Gastroesophageal sphincter (tissue), 3 donors: ENCODE data around the gene MYLK.

Source experiments
- EP300 ChIP-seq: sonication (generic); formaldehyde crosslinking; IDR thresholded peaks from one replicate; pipeline ENCODE4 v1.6.1; 2017; ENCODE audit warnings: antibody characterized with exemption, mild to moderate bottlenecking
- POLR2A ChIP-seq, 2 donors: fragments of 450-650 bp; IDR thresholded peaks; one replicate each; pipeline ENCODE4 v1.6.1; 2017; ENCODE audit warnings: antibody characterized with exemption in 2 of 2, mild to moderate bottlenecking in 2 of 2, moderate library complexity in 1 of 2
- TF ChIP-seq, protein P1 (sequence below), 4 experiments: fragments of 200-600 bp in 2 of 4; fragments of 450-650 bp in 2 of 4; sonication (generic) in 1 of 4; IDR thresholded peaks; one replicate each; pipeline ENCODE4 v1.5.1; 2017 to 2019; ENCODE audit warnings: antibody characterized with exemption in 4 of 4, mild to moderate bottlenecking in 2 of 4, moderate library complexity in 2 of 4

DNA sequence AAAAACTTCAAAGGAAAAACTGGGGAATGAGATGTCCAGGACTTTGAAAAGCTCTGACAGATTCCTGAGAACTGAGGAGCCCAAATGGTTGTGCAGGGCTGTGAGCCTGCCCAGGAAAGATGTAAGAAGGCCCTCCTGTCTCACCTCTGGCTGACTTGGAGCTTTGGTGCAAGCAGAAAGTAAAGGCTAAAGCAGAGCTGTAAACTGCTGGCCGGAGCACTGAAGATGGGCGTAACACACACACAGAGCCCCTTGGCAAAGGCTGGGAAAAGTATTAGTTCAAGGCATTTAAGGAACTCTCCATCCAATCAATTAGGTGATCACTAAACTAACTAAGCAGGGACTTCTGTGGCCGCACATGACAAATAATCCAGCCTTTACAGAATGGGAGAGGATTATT is 155.1 kb downstream of the MYLK start:
- TF ChIP-seq POLR2A (IDR thresholded peaks at IDR 0.05) (no peak), EP300 (no peak)
- TF ChIP-seq, protein P1, sequence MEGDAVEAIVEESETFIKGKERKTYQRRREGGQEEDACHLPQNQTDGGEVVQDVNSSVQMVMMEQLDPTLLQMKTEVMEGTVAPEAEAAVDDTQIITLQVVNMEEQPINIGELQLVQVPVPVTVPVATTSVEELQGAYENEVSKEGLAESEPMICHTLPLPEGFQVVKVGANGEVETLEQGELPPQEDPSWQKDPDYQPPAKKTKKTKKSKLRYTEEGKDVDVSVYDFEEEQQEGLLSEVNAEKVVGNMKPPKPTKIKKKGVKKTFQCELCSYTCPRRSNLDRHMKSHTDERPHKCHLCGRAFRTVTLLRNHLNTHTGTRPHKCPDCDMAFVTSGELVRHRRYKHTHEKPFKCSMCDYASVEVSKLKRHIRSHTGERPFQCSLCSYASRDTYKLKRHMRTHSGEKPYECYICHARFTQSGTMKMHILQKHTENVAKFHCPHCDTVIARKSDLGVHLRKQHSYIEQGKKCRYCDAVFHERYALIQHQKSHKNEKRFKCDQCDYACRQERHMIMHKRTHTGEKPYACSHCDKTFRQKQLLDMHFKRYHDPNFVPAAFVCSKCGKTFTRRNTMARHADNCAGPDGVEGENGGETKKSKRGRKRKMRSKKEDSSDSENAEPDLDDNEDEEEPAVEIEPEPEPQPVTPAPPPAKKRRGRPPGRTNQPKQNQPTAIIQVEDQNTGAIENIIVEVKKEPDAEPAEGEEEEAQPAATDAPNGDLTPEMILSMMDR (IDR thresholded peaks at IDR 0.05) = no peak
